ENCODE data around the gene SFXN5. TPM values are rescaled to one million over a fixed set of nuclear protein-coding genes. Genes with fewer than 3 reads are reported as not detected.

SFXN5 gene
- total RNA-seq, 1 experiment from 2014 or later = 25.9 TPM

- TF ChIP-seq E2F1 (CRISPR knock-in tag; IDR thresholded peaks at IDR 0.05) = no peak
- TF ChIP-seq FOXJ3 (CRISPR knock-in tag; IDR thresholded peaks at IDR 0.05; ENCODE audit: borderline replicate concordance) = no peak
- no peak for TF ChIP-seq CDX4 (CRISPR knock-in tag; IDR thresholded peaks at IDR 0.05; ENCODE audit: borderline replicate concordance)
- TF ChIP-seq CBFB (CRISPR knock-in tag; IDR thresholded peaks at IDR 0.05; ENCODE audit: low read depth) = no peak
- TF ChIP-seq ZNF232 (CRISPR knock-in tag; IDR thresholded peaks at IDR 0.05) = peak; percentile 85
- TF ChIP-seq GRHL2 (CRISPR knock-in tag; IDR thresholded peaks at IDR 0.05; ENCODE audit: insufficient replicate concordance, severe bottlenecking) = no peak
- peak; percentile 84; the same call in 1 of the 2 replicates for TF ChIP-seq E2F5 (CRISPR knock-in tag; IDR thresholded peaks at IDR 0.05)
- peak; percentile 59; the same call in 1 of the 2 replicates for TF ChIP-seq FOXP1 (CRISPR knock-in tag; IDR thresholded peaks at IDR 0.05; ENCODE audit: borderline replicate concordance)
- peak; percentile 59; the same call in 1 of the 2 replicates for TF ChIP-seq NFE2L1 (CRISPR knock-in tag; IDR thresholded peaks at IDR 0.05)
- TF ChIP-seq ATF6 (CRISPR knock-in tag; IDR thresholded peaks at IDR 0.05) = no peak
- TF ChIP-seq FOXP4 (CRISPR knock-in tag; IDR thresholded peaks at IDR 0.05) = no peak
- no peak; the same call in 1 of the 2 replicates for TF ChIP-seq PREB (CRISPR knock-in tag; IDR thresholded peaks at IDR 0.05; ENCODE audit: borderline replicate concordance)
- 0 out of 2 replicates have a peak, but pooled peaks have one; percentile 42 for TF ChIP-seq TEAD4 (CRISPR knock-in tag; IDR thresholded peaks at IDR 0.05)
- no peak for TF ChIP-seq NR3C1 (CRISPR knock-in tag; conservative IDR thresholded peaks at IDR 0.05; ENCODE audit: low read depth)
- no peak for TF ChIP-seq FOXK1 (CRISPR knock-in tag; IDR thresholded peaks at IDR 0.05)
- no peak for TF ChIP-seq TCF7 (CRISPR knock-in tag; IDR thresholded peaks at IDR 0.05; ENCODE audit: low read depth)
- TF ChIP-seq RORB (CRISPR knock-in tag; IDR thresholded peaks at IDR 0.05) = no peak
- no peak for TF ChIP-seq ZNF263 (CRISPR knock-in tag; IDR thresholded peaks at IDR 0.05; ENCODE audit: low read depth)
- TF ChIP-seq MLX (CRISPR knock-in tag; IDR thresholded peaks at IDR 0.05) = no peak
- TF ChIP-seq ZBTB21 (CRISPR knock-in tag; IDR thresholded peaks at IDR 0.05; ENCODE audit: borderline replicate concordance) = no peak
- TF ChIP-seq USF2 (CRISPR knock-in tag; IDR thresholded peaks at IDR 0.05) = no peak
- peak; percentile 24; the same call in 1 of the 2 replicates for TF ChIP-seq ZNF423 (CRISPR knock-in tag; IDR thresholded peaks at IDR 0.05)
- TF ChIP-seq GABPB1 (CRISPR knock-in tag; IDR thresholded peaks at IDR 0.05) = peak; percentile 72
- no peak for TF ChIP-seq ZNF425 (CRISPR knock-in tag; conservative IDR thresholded peaks at IDR 0.05)
- no peak for TF ChIP-seq ZNF396 (CRISPR knock-in tag; IDR thresholded peaks at IDR 0.05; ENCODE audit: borderline replicate concordance)
- no peak for TF ChIP-seq HMGA2 (CRISPR knock-in tag; IDR thresholded peaks at IDR 0.05)
- no peak for TF ChIP-seq MYBL2 (CRISPR knock-in tag; IDR thresholded peaks at IDR 0.05)
These were observed at the start of gene SFXN5 (continued) for GRCh38 chr2:73071360-73072128.
